HepG2 (cell line): ENCODE data around the gene PROM2. TPM values are rescaled to one million over a fixed set of nuclear protein-coding genes. Genes with fewer than 3 reads are reported as not detected.

Experiments
- ATAC-seq: fragments of 200-7000 bp; cut with Tn5 transposase; 3 replicates; pipeline ENCODE4 v1.9.1; 2020; ENCODE audit warnings: mild to moderate bottlenecking, moderate library complexity
- BruUV-seq: library from RNA; stranded (reverse); fragments of 400-500 nt; replicated peaks from 2 replicates; lab custom pipeline; 2021; lab: Mats Ljungman, UMichigan
- CTCF ChIA-PET: fragments of 300-600 bp; formaldehyde crosslinking; extraction: SDS; loops from one replicate; lab custom pipeline; 2021; ENCODE audit warnings: low total read pairs, inconsistent platforms, low intra/inter-chr PET ratio; lab: Yijun Ruan, JAX
- POLR2A ChIA-PET: fragments of 350-600 bp; sonication (Branson Sonifier 250); formaldehyde crosslinking; loops from one replicate; lab custom pipeline; 2020; ENCODE audit warnings: antibody characterized with exemption, inconsistent platforms; lab: Yijun Ruan, JAX
- DNase-seq: peaks from one replicate; pipeline ENCODE4 v3.0.0-alpha.2; 2015; ENCODE audit warnings: low spot score
- FAIRE-seq: peaks from 3 replicates; lab custom pipeline; 2011; peaks lifted over from hg19 to GRCh38; lab: Jason Lieb, UNC
- H2AFZ ChIP-seq: one replicate; pipeline ENCODE4 v1.6.1; 2011; ENCODE audit warnings: low read length, inconsistent platforms
- H3K27ac ChIP-seq: fragments of 300-600 bp; 3 replicates; pipeline ENCODE4 v1.8.0; 2011; ENCODE audit warnings: mixed run types, mild to moderate bottlenecking, mixed read lengths, low read length, inconsistent platforms; ENCODE audit not compliant: insufficient read depth; ENCODE audit errors: extremely low read length
- H3K27me3 ChIP-seq, 2 experiments: fragments of 200-600 bp in 1 of 2; 2 replicates in 1 of 2; 3 replicates in 1 of 2; pipeline versions ENCODE4 v1.6.0 to v1.8.0; 2011; ENCODE audit warnings: low read length in 2 of 2, mild to moderate bottlenecking in 2 of 2, moderate library complexity in 2 of 2, inconsistent platforms in 1 of 2; ENCODE audit not compliant: insufficient read depth in 2 of 2, control insufficient read depth in 1 of 2
- H3K36me3 ChIP-seq, 2 experiments: fragments of 200-600 bp in 1 of 2; replicated peaks in 1 of 2; 2 replicates in 1 of 2; 3 replicates in 1 of 2; pipeline versions ENCODE4 v1.5.1 to v1.8.0; 2011; ENCODE audit warnings: low read length in 2 of 2, inconsistent platforms in 1 of 2; ENCODE audit not compliant: insufficient read depth in 2 of 2, control insufficient read depth in 1 of 2
- H3K4me1 ChIP-seq: 2 replicates; pipeline ENCODE4 v1.5.1; 2012; ENCODE audit warnings: low read length, inconsistent platforms; ENCODE audit not compliant: insufficient read depth
- H3K4me2 ChIP-seq: 2 replicates; pipeline ENCODE4 v1.6.0; 2011; ENCODE audit warnings: low read depth, low read length, inconsistent platforms
- H3K4me3 ChIP-seq, 3 experiments: fragments of 200-600 bp in 1 of 3; sonication (generic), shearing (Covaris generic) in 1 of 3; replicated peaks in 1 of 3; 2 replicates each; pipeline ENCODE4 v1.5.1; 2011 to 2016; ENCODE audit warnings: low read length in 3 of 3, inconsistent platforms in 2 of 3, low read depth in 2 of 3, mild to moderate bottlenecking in 2 of 3, control low read depth in 1 of 3, mixed read lengths in 1 of 3; ENCODE audit not compliant: insufficient read depth in 1 of 3
- H3K79me2 ChIP-seq: one replicate; pipeline ENCODE4 v1.6.1; 2011; ENCODE audit warnings: low read length, inconsistent platforms; ENCODE audit not compliant: insufficient read depth
- H3K9ac ChIP-seq: 2 replicates; pipeline ENCODE4 v1.6.0; 2011; ENCODE audit warnings: mild to moderate bottlenecking, low read depth, low read length, inconsistent platforms; ENCODE audit not compliant: insufficient read depth
- H3K9me3 ChIP-seq: 2 replicates; pipeline ENCODE4 v1.5.1; 2012; ENCODE audit warnings: mild to moderate bottlenecking, low read length
- H4K20me1 ChIP-seq: 2 replicates; pipeline ENCODE4 v1.6.0; 2011; ENCODE audit warnings: inconsistent platforms, mild to moderate bottlenecking, low read length, moderate library complexity; ENCODE audit not compliant: insufficient read depth
- FOXO4 ChIP-seq: sonication (generic); formaldehyde crosslinking; conservative IDR thresholded peaks from 2 replicates; pipeline ENCODE4 v1.8.1; 2023; ENCODE audit warnings: missing genetic modification reagents
- MAFG ChIP-seq: sonication (generic); formaldehyde crosslinking; IDR thresholded peaks from 2 replicates; pipeline ENCODE4 v1.5.1; 2020; ENCODE audit warnings: mild to moderate bottlenecking, missing genetic modification reagents
- NFE2L2 ChIP-seq: fragments of 150-350 bp; IDR thresholded peaks from 2 replicates; pipeline ENCODE4 v1.6.1; 2014; ENCODE audit warnings: low read length
- PRDM10 ChIP-seq: sonication (generic); formaldehyde crosslinking; IDR thresholded peaks from 2 replicates; pipeline ENCODE4 v1.4.0; 2020; ENCODE audit warnings: low read depth, missing genetic modification reagents
- ZNF280B ChIP-seq: sonication (generic); formaldehyde crosslinking; IDR thresholded peaks from 2 replicates; pipeline ENCODE4 v1.5.0; 2020; ENCODE audit warnings: missing genetic modification reagents, mild to moderate bottlenecking, borderline replicate concordance
- WGBS: methylation state at CpG from one replicate; pipeline ENCODE4 v1.1.6; 2017; ENCODE audit warnings: low lambda C conversion rate; 5-methylcytosine and 5-hydroxymethylcytosine counted together
- in situ Hi-C: cut with HindIII; loops from 2 replicates; pipeline ENCODE4 v1.10.0; 2017; ENCODE audit warnings: low pct_unique_long_range_greater_than_20kb; ENCODE audit not compliant: extremely low pct_ligation_motif_present
- intact Hi-C: fragments of 100-400 bp; cut with micrococcal nuclease; formaldehyde crosslinking; loops from one replicate; pipeline ENCODE4 v1.10.0; 2022; ENCODE audit not compliant: unreplicated experiment
- polyA plus RNA-seq, 8 experiments: library from polyadenylated mRNA; depleted of rRNA in 3 of 8; stranded (reverse) in 7 of 8; unstranded in 1 of 8; fragments of >200 nt; fragmentation: Illumina TruSeq in 4 of 8; extraction: Trizol in 4 of 8; gene quantifications; 2 replicates each; pipeline versions ENCODE4 v1.2.1 to v1.2.3, GENCODE V29; 2011 to 2016; ENCODE audit warnings: low read depth in 4 of 8, missing spikeins in 1 of 8, mixed read lengths in 1 of 8; ENCODE audit not compliant: insufficient read depth in 1 of 8
- total RNA-seq, 5 experiments: library from RNA; depleted of rRNA; stranded (reverse); fragments of >200 nt; fragmentation: Illumina TruSeq; extraction: Trizol; gene quantifications; 2 replicates each; pipeline ENCODE4 v1.2.3, GENCODE V29; 2016; ENCODE audit warnings: low read depth in 1 of 5
- TF ChIP-seq, protein P1 (sequence below): sonication (generic); formaldehyde crosslinking; IDR thresholded peaks from 2 replicates; pipeline ENCODE4 v1.8.0; 2022; ENCODE audit warnings: missing genetic modification reagents, mild to moderate bottlenecking, moderate library complexity, borderline replicate concordance

Gene PROM2
- total and polyA plus RNA-seq, 2 of the 13 experiments (the other 11 are each of a cell fraction or from before 2014, with no cell fraction given) = not detected

DNA sequence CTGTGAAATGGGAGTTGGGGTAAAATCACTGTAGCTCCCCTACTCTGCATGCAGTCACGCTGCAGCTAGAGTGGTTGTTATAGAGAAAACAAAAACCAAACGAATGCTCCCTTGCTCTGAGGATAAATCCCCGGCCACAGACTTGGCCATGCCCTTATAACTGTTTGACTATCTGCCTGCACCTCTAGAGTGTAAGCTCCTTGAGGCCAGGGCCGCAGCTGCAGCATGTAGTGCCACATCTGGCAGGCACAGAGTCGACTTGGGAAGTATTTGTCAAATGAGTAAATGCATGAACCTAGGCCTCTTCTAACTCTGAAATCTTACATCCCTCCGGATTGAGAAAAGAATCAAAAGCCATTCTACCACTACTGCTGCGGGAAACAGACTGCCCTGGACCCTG is 58.8 kb downstream of the PROM2 start:
- ChIA-PET POLR2A (no interaction called here), CTCF (no interaction called here)
- no TSS peak for BruUV-seq
- 30% methylated on average over 7 of the region's 7 CpGs for WGBS
- no peak overlapping the region for H3K4me3 ChIP-seq
- H3K9me3 ChIP-seq = no peaks in the 10 kb centered on the region
- no peaks in the 10 kb centered on the region for H3K36me3 ChIP-seq
- H3K79me2 ChIP-seq = no peaks in the 10 kb centered on the region
- H3K27ac ChIP-seq = no peak overlapping the region
- no peak overlapping the region for H3K9ac ChIP-seq
- DNase-seq = no peak
- TF ChIP-seq MAFG (CRISPR knock-in tag) = no peak
- no peak for TF ChIP-seq NFE2L2
- TF ChIP-seq ZNF280B (CRISPR knock-in tag) = no peak
- TF ChIP-seq, protein P1, sequence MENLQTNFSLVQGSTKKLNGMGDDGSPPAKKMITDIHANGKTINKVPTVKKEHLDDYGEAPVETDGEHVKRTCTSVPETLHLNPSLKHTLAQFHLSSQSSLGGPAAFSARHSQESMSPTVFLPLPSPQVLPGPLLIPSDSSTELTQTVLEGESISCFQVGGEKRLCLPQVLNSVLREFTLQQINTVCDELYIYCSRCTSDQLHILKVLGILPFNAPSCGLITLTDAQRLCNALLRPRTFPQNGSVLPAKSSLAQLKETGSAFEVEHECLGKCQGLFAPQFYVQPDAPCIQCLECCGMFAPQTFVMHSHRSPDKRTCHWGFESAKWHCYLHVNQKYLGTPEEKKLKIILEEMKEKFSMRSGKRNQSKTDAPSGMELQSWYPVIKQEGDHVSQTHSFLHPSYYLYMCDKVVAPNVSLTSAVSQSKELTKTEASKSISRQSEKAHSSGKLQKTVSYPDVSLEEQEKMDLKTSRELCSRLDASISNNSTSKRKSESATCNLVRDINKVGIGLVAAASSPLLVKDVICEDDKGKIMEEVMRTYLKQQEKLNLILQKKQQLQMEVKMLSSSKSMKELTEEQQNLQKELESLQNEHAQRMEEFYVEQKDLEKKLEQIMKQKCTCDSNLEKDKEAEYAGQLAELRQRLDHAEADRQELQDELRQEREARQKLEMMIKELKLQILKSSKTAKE = no peak
- TF ChIP-seq FOXO4 (CRISPR knock-in tag) = no peak
- no peak for TF ChIP-seq PRDM10 (CRISPR knock-in tag)
- TF ChIP-seq, all 625 proteins: peak for 0
- Histone ChIP-seq H3K4me1 (no peaks in the 10 kb centered on the region), H3K27me3 (peaks cover 3 to 35% of the 10 kb centered on the region in 2 experiments; a peak in 4 of 5 replicates), H3K4me2 (no peak overlapping the region), H4K20me1 (no peaks in the 10 kb centered on the region), H2AFZ (no peak overlapping the region)
- no peak for ATAC-seq
- in situ Hi-C loops = no loop called here
- intact Hi-C loops = no loop called here
- no peak for FAIRE-seq
